GM18873 (cell line): Measurements from ENCODE around the gene PKD1L1.

ENCODE experiments used
- ATAC-seq: cut with Tn5 transposase; IDR thresholded peaks from one replicate; pipeline ENCODE4 v1.9.1; 2021; ENCODE audit warnings: mild to moderate bottlenecking, moderate library complexity, moderate number of reproducible peaks; ENCODE audit not compliant: unreplicated experiment, low FRiP score

PKD1L1 gene

GRCh38 chr7:47744883-47745282 is 203.4 kb downstream of the PKD1L1 start:
- no peak for ATAC-seq

GRCh38 chr7:47743965-47744591 is 204.2 kb downstream of the PKD1L1 start:
- ATAC-seq = no peak

- ATAC-seq = no peak
Measured at GRCh38 chr7:47741984-47742383, 206.3 kb downstream of the PKD1L1 start.

GRCh38 chr7:47739891-47740290 is 208.4 kb downstream of the PKD1L1 start:
- no peak for ATAC-seq

- ATAC-seq = no peak
Measured at GRCh38 chr7:47739301-47739875, 208.9 kb downstream of the PKD1L1 start.

- ATAC-seq = no peak
Measured at GRCh38 chr7:47738563-47739166, 209.6 kb downstream of the PKD1L1 start.

- ATAC-seq = no peak
Measured at GRCh38 chr7:47737601-47738000, 210.7 kb downstream of the PKD1L1 start.

GRCh38 chr7:47735431-47736345 is 212.6 kb downstream of the PKD1L1 start:
- no peak for ATAC-seq

- no peak for ATAC-seq
Measured at GRCh38 chr7:47734949-47735291, 213.3 kb downstream of the PKD1L1 start.

GRCh38 chr7:47734287-47734948 is 213.8 kb downstream of the PKD1L1 start:
- no peak for ATAC-seq

- no peak for ATAC-seq
Measured at GRCh38 chr7:47730142-47730541, 218.1 kb downstream of the PKD1L1 start.

GRCh38 chr7:47726047-47726726 is 222.1 kb downstream of the PKD1L1 start:
- ATAC-seq = no peak

- ATAC-seq = no peak
Measured at GRCh38 chr7:47725031-47725780, 223.1 kb downstream of the PKD1L1 start.
